ENCODE data around the gene DOCK4. TPM values are rescaled to one million over a fixed set of nuclear protein-coding genes. Genes with fewer than 3 reads are reported as not detected.

Gene DOCK4
- total RNA-seq, 4 donors from 2014 or later = 14.0 to 48.1 (median 30.9) TPM

DNA sequence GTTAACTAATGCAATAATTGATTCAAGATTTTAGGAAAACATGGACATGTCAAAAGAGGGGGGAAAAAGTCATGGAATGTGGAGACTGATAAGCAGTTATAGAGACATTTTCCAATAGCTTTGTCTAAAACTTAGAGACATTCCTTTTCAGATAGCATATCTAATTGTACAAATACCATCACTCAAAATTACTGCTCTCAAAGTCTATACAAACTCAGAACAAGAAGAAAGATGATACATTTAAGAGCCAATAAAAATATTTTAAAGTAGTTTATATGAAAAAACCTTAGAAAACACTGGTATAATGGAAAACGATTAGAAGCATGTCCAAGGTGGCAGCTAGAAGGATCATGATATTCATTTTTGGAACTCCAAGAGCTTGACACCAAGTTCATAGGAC is 146.5 kb downstream of the DOCK4 start:
- H3K9me3 ChIP-seq = no peaks in the 10 kb centered on the region
- TF ChIP-seq POLR2A (IDR thresholded peaks at IDR 0.05) = no peak
- TF ChIP-seq, protein P1, sequence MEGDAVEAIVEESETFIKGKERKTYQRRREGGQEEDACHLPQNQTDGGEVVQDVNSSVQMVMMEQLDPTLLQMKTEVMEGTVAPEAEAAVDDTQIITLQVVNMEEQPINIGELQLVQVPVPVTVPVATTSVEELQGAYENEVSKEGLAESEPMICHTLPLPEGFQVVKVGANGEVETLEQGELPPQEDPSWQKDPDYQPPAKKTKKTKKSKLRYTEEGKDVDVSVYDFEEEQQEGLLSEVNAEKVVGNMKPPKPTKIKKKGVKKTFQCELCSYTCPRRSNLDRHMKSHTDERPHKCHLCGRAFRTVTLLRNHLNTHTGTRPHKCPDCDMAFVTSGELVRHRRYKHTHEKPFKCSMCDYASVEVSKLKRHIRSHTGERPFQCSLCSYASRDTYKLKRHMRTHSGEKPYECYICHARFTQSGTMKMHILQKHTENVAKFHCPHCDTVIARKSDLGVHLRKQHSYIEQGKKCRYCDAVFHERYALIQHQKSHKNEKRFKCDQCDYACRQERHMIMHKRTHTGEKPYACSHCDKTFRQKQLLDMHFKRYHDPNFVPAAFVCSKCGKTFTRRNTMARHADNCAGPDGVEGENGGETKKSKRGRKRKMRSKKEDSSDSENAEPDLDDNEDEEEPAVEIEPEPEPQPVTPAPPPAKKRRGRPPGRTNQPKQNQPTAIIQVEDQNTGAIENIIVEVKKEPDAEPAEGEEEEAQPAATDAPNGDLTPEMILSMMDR (IDR thresholded peaks at IDR 0.05) = no peak
- intact Hi-C loops (cut with DNase I) = no loop called here
- H3K4me1 ChIP-seq = no peaks in the 10 kb centered on the region
- H3K4me3 ChIP-seq (replicated peaks in 1 of 3) = no peak overlapping the region
- no peaks in the 10 kb centered on the region for H3K27me3 ChIP-seq
- 79 to 84% methylated on average over 1 of the region's 1 CpG for WGBS, 2 donors
- H3K36me3 ChIP-seq = no peaks in the 10 kb centered on the region
- no peak overlapping the region for H3K27ac ChIP-seq
- DNase-seq = no peak

DNA sequence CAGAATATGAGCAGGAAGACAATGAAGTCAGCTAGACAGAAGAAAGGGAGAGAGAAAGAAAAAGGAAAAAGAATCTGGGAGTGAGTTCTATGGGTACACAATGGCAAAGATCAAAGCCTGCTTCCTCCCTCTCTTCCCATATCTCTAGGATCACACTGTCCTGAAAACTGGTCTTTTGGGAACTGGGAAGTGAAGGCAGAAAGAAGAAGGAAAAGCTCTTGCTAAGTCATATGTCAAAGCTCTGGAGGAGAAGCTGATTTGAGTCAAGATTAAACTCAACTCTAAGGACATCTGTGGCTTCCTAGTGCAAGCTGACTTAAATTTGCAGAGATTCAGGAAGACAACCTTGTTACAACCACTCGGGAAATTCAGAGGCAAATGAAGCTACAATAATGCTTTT is 147.5 kb downstream of the DOCK4 start:
- Histone ChIP-seq H3K27ac (no peak overlapping the region), H3K4me3 (replicated peaks in 1 of 3) (no peak overlapping the region), H3K4me1 (no peaks in the 10 kb centered on the region), H3K27me3 (no peaks in the 10 kb centered on the region), H3K36me3 (no peaks in the 10 kb centered on the region), H3K9me3 (no peaks in the 10 kb centered on the region)
- no peak for DNase-seq
- 79 to 91% methylated on average over 1 of the region's 1 CpG for WGBS, 2 donors
- TF ChIP-seq POLR2A (IDR thresholded peaks at IDR 0.05) = no peak
- intact Hi-C loops (cut with DNase I) = no loop called here

- Histone ChIP-seq H3K27ac (no peak overlapping the region), H3K9me3 (no peaks in the 10 kb centered on the region), H3K27me3 (no peaks in the 10 kb centered on the region), H3K36me3 (no peaks in the 10 kb centered on the region), H3K4me1 (peaks cover 0 to 6% of the 10 kb centered on the region in 2 donors), H3K4me3 (replicated peaks in 1 of 3) (no peak overlapping the region)
- 56 to 58% methylated on average over 2 of the region's 2 CpGs for WGBS, 2 donors
- intact Hi-C loops (cut with DNase I) = no loop called here
- no peak for TF ChIP-seq POLR2A (IDR thresholded peaks at IDR 0.05)
- TF ChIP-seq, protein P1 (IDR thresholded peaks at IDR 0.05) = no peak
- DNase-seq = no peak
Observed at GRCh38 chr7:112056409-112056808, 149.8 kb downstream of the DOCK4 start.

- H3K27me3 ChIP-seq = no peaks in the 10 kb centered on the region
- TF ChIP-seq, protein P1 (IDR thresholded peaks at IDR 0.05) = no peak
- no peak for TF ChIP-seq POLR2A (IDR thresholded peaks at IDR 0.05)
- no peak overlapping the region for H3K27ac ChIP-seq
- WGBS, 2 donors = 88 to 92% methylated on average over 5 of the region's 5 CpGs
- H3K4me3 ChIP-seq (replicated peaks in 1 of 3) = no peak overlapping the region
- no peaks in the 10 kb centered on the region for H3K9me3 ChIP-seq
- no peak for DNase-seq
- H3K4me1 ChIP-seq = peaks cover 0 to 6% of the 10 kb centered on the region in 2 donors
- intact Hi-C loops (cut with DNase I) = no loop called here
- no peaks in the 10 kb centered on the region for H3K36me3 ChIP-seq
Observed at GRCh38 chr7:112053737-112054069, 152.5 kb downstream of the DOCK4 start.

GRCh38 chr7:112052993-112053736 is 153.0 kb downstream of the DOCK4 start:
- no peak for DNase-seq
- TF ChIP-seq POLR2A (IDR thresholded peaks at IDR 0.05) = no peak
- TF ChIP-seq, protein P1 (IDR thresholded peaks at IDR 0.05) = no peak
- peaks cover 0 to 6% of the 10 kb centered on the region in 2 donors for H3K4me1 ChIP-seq
- H3K27me3 ChIP-seq = no peaks in the 10 kb centered on the region
- WGBS, 2 donors = 89 to 91% methylated on average over 1 of the region's 1 CpG
- no peak overlapping the region for H3K27ac ChIP-seq
- H3K4me3 ChIP-seq (replicated peaks in 1 of 3) = no peak overlapping the region
- H3K9me3 ChIP-seq = no peaks in the 10 kb centered on the region
- no peaks in the 10 kb centered on the region for H3K36me3 ChIP-seq
- intact Hi-C loops (cut with DNase I) = no loop called here

Data from thyroid gland (tissue), 4 donors.